Lower lobe of right lung (tissue), 2 donors: Measurements from ENCODE around the gene GPM6B. TPM values are rescaled to one million over a fixed set of nuclear protein-coding genes. Genes with fewer than 3 reads are reported as not detected.

Experiments used
- ATAC-seq, 2 donors: fragments of 200-7000 bp; cut with Tn5 transposase; one replicate each; pipeline ENCODE4 v1.9.1; 2020 to 2022; ENCODE audit warnings: mild to moderate bottlenecking in 2 of 2, moderate library complexity in 2 of 2
- DNase-seq: peaks from one replicate; pipeline ENCODE4 v3.0.0-alpha.2; 2020
- H3K27ac ChIP-seq: fragments of 200-600 bp; one replicate; pipeline ENCODE4 v1.8.0; 2022
- H3K27me3 ChIP-seq: fragments of 200-600 bp; one replicate; pipeline ENCODE4 v1.8.0; 2022; ENCODE audit warnings: low read depth
- H3K36me3 ChIP-seq: fragments of 200-600 bp; one replicate; pipeline ENCODE4 v1.8.0; 2022; ENCODE audit warnings: mild to moderate bottlenecking
- H3K4me1 ChIP-seq: fragments of 200-600 bp; one replicate; pipeline ENCODE4 v1.8.0; 2022
- H3K4me3 ChIP-seq: fragments of 200-600 bp; one replicate; pipeline ENCODE4 v1.8.0; 2022; ENCODE audit warnings: mild to moderate bottlenecking
- H3K9me3 ChIP-seq: fragments of 200-600 bp; one replicate; pipeline ENCODE4 v1.8.0; 2022
- CTCF ChIP-seq: fragments of 200-600 bp; IDR thresholded peaks from one replicate; pipeline ENCODE4 v1.8.0; 2022; ENCODE audit warnings: antibody characterized with exemption, mild to moderate bottlenecking
- intact Hi-C: fragments of 100-400 bp; cut with DNase I; formaldehyde crosslinking; loops from one replicate; pipeline ENCODE4 v1.11.0; 2022
- total RNA-seq: library from RNA; stranded (reverse); fragmentation: NEBNext Ultra II Directional; extraction: Animal tissue kit (Norgen Biotek cat#: 25700); gene quantifications from one replicate; pipeline ENCODE4 v1.2.1, GENCODE V29; 2021
- donor health status: DM: no; HTN: yes; CAD: no; lungs with severe emphysema.

Gene GPM6B
- total RNA-seq, 1 donor from 2014 or later, result 21.6 TPM

- no peaks in the 10 kb centered on the region for H3K36me3 ChIP-seq
- no peaks in the 10 kb centered on the region for H3K27me3 ChIP-seq
- no peaks in the 10 kb centered on the region for H3K4me1 ChIP-seq
- no peaks in the 10 kb centered on the region for H3K9me3 ChIP-seq
- DNase-seq (no peak), ATAC-seq (no peak)
- TF ChIP-seq CTCF, result no peak
- H3K4me3 ChIP-seq, result no peak overlapping the region
- peak overlapping the region; percentile 4 for H3K27ac ChIP-seq
- intact Hi-C loops, result no loop called here
Observed at GRCh38 chrX:13791145-13791544, 25.7 kb downstream of the GPM6B start.

GRCh38 chrX:13790206-13791131 lies 26.4 kb downstream of the GPM6B start:
- Histone ChIP-seq H3K4me1 (no peaks in the 10 kb centered on the region), H3K4me3 (no peak overlapping the region), H3K27ac (peak overlapping the region; percentile 4), H3K9me3 (no peaks in the 10 kb centered on the region), H3K36me3 (no peaks in the 10 kb centered on the region), H3K27me3 (no peaks in the 10 kb centered on the region)
- DNase-seq (no peak), ATAC-seq (peak; percentile 46 to 69)
- no peak for TF ChIP-seq CTCF
- intact Hi-C loops, result no loop called here

GRCh38 chrX:13786048-13786447 lies 30.8 kb downstream of the GPM6B start:
- intact Hi-C loops, result no loop called here
- no peaks in the 10 kb centered on the region for H3K9me3 ChIP-seq
- no peak overlapping the region for H3K4me3 ChIP-seq
- ATAC-seq (no peak), DNase-seq (no peak)
- no peaks in the 10 kb centered on the region for H3K27me3 ChIP-seq
- no peak overlapping the region for H3K27ac ChIP-seq
- no peaks in the 10 kb centered on the region for H3K4me1 ChIP-seq
- TF ChIP-seq CTCF, result no peak
- no peaks in the 10 kb centered on the region for H3K36me3 ChIP-seq

- ATAC-seq (no peak), DNase-seq (no peak)
- no peak overlapping the region for H3K4me3 ChIP-seq
- TF ChIP-seq CTCF, result no peak
- intact Hi-C loops, result no loop called here
- no peaks in the 10 kb centered on the region for H3K9me3 ChIP-seq
- H3K36me3 ChIP-seq, result peaks cover 8% of the 10 kb centered on the region
- H3K27ac ChIP-seq, result no peak overlapping the region
- no peaks in the 10 kb centered on the region for H3K27me3 ChIP-seq
- H3K4me1 ChIP-seq, result no peaks in the 10 kb centered on the region
Observed at GRCh38 chrX:13780868-13781427, 35.9 kb downstream of the GPM6B start.

GRCh38 chrX:13778916-13779315 lies 38.0 kb downstream of the GPM6B start:
- ATAC-seq, result no peak
- intact Hi-C loops, result no loop called here
- no peak for TF ChIP-seq CTCF

More at GRCh38 chrX:13778916-13779315, 38.0 kb downstream of the GPM6B start:
- no peak overlapping the region for H3K27ac ChIP-seq
- H3K27me3 ChIP-seq, result no peaks in the 10 kb centered on the region
- no peak for DNase-seq
- H3K36me3 ChIP-seq, result peaks cover 25% of the 10 kb centered on the region
- no peaks in the 10 kb centered on the region for H3K4me1 ChIP-seq
- H3K9me3 ChIP-seq, result no peaks in the 10 kb centered on the region
- no peak overlapping the region for H3K4me3 ChIP-seq
